Fibroblast of skin of left quadriceps (primary cell): ENCODE measurements around the gene MET.
A peak's percentile ranks its signal among the peaks of the same experiment; 100 is the strongest.
"Not testable (repeated sequence)": the region's sequence is repeated elsewhere in the genome, so short reads cannot be mapped to it uniquely, and the experiment has no call there.

ENCODE experiments used
- DNase-seq, 2 experiments: peaks; one replicate each; pipeline ENCODE4 v3.0.0-alpha.2; 2013; ENCODE audit warnings: low read depth in 2 of 2

MET gene

GRCh38 chr7:116671681-116672595 lies at the start of gene MET:
Gene MET (plus strand): TSS chr7:116672196. CDS start chr7:116699085, 26,889 bp downstream.
- peak; percentile 37 to 42 for DNase-seq

- no peak for DNase-seq
Observed at GRCh38 chr7:116626886-116627285, 45.1 kb upstream of the MET start.

- no peak for DNase-seq
Observed at GRCh38 chr7:116629051-116629463, 42.9 kb upstream of the MET start.

- no peak for DNase-seq
Observed at GRCh38 chr7:116630357-116630756, 41.6 kb upstream of the MET start.

GRCh38 chr7:116630932-116631671 lies 40.9 kb upstream of the MET start:
- DNase-seq, result peak in 1 of 2 experiments; percentile 15

- no peak for DNase-seq
Observed at GRCh38 chr7:116631676-116632075, 40.3 kb upstream of the MET start.

GRCh38 chr7:116632384-116632783 lies 39.6 kb upstream of the MET start:
- peak; percentile 62 for DNase-seq

GRCh38 chr7:116633131-116633988 lies 38.6 kb upstream of the MET start:
- no peak for DNase-seq

GRCh38 chr7:116636997-116637396 lies 35.0 kb upstream of the MET start:
- no peak for DNase-seq

GRCh38 chr7:116638592-116638991 lies 33.4 kb upstream of the MET start:
- not testable (repeated sequence) for DNase-seq

GRCh38 chr7:116641551-116642153 lies 30.3 kb upstream of the MET start:
- DNase-seq, result no peak

GRCh38 chr7:116643148-116643547 lies 28.8 kb upstream of the MET start:
- DNase-seq, result not testable (repeated sequence)

- no peak for DNase-seq
Observed at GRCh38 chr7:116644628-116645027, 27.4 kb upstream of the MET start.

- no peak for DNase-seq
Observed at GRCh38 chr7:116647290-116647689, 24.7 kb upstream of the MET start.

GRCh38 chr7:116647861-116648260 lies 24.1 kb upstream of the MET start:
- DNase-seq, result no peak

- DNase-seq, result no peak
Observed at GRCh38 chr7:116650436-116650835, 21.6 kb upstream of the MET start.

- DNase-seq, result no peak
Observed at GRCh38 chr7:116652793-116653192, 19.2 kb upstream of the MET start.

- DNase-seq, result peak; percentile 32 to 44
Observed at GRCh38 chr7:116653204-116653603, 18.8 kb upstream of the MET start.

GRCh38 chr7:116653646-116654045 lies 18.4 kb upstream of the MET start:
- DNase-seq, result no peak

GRCh38 chr7:116659248-116659647 lies 12.7 kb upstream of the MET start:
- not testable (repeated sequence) for DNase-seq

- no peak for DNase-seq
Observed at GRCh38 chr7:116661865-116662264, 10.1 kb upstream of the MET start.
